Keratinocyte (primary cell): ENCODE results near the gene C10orf71. TPM values are rescaled to one million over a fixed set of nuclear protein-coding genes. Genes with fewer than 3 reads are reported as not detected.

ENCODE experiments used
- DNase-seq: peaks from one replicate; pipeline ENCODE4 v3.0.0-alpha.2; 2011; ENCODE audit warnings: low read depth, missing footprints, low spot score
- FAIRE-seq: peaks from 2 replicates; lab custom pipeline; 2011; peaks lifted over from hg19 to GRCh38; lab: Jason Lieb, UNC
- H2AFZ ChIP-seq: 2 replicates; pipeline ENCODE4 v1.6.0; 2012; ENCODE audit warnings: low read length, control low read depth, inconsistent platforms; ENCODE audit not compliant: control insufficient read depth
- H3K27ac ChIP-seq: 2 replicates; pipeline ENCODE4 v1.5.1; 2011; ENCODE audit warnings: low read length; ENCODE audit not compliant: control insufficient read depth, insufficient read depth
- H3K27me3 ChIP-seq: 3 replicates; pipeline ENCODE4 v1.6.0; 2011; ENCODE audit warnings: low read length; ENCODE audit not compliant: control insufficient read depth, insufficient read depth; ENCODE audit errors: extremely low read depth
- H3K36me3 ChIP-seq, 2 experiments: 2 replicates in 1 of 2; 3 replicates in 1 of 2; pipeline ENCODE4 v1.5.1; 2011; ENCODE audit warnings: low read length in 2 of 2, mild to moderate bottlenecking in 1 of 2; ENCODE audit not compliant: control insufficient read depth in 2 of 2, insufficient read depth in 2 of 2; ENCODE audit errors: extremely low read depth in 1 of 2
- H3K4me1 ChIP-seq: 3 replicates; pipeline ENCODE4 v1.5.1; 2011; ENCODE audit warnings: low read length; ENCODE audit not compliant: control insufficient read depth, insufficient read depth; ENCODE audit errors: extremely low read depth
- H3K4me2 ChIP-seq: 3 replicates; pipeline ENCODE4 v1.6.0; 2011; ENCODE audit warnings: low read depth, low read length; ENCODE audit not compliant: control insufficient read depth, insufficient read depth; ENCODE audit errors: extremely low read depth
- H3K4me3 ChIP-seq, 3 experiments: fragments of 200-600 bp in 1 of 3; sonication (generic) in 1 of 3; 2 replicates in 2 of 3; 3 replicates in 1 of 3; pipeline ENCODE4 v1.5.1; 2011 to 2016; ENCODE audit warnings: low read length in 3 of 3, mild to moderate bottlenecking in 3 of 3, control low read depth in 2 of 3, inconsistent platforms in 1 of 3, low read depth in 1 of 3, mixed read lengths in 1 of 3, mixed run types in 1 of 3, moderate library complexity in 1 of 3; ENCODE audit not compliant: control insufficient read depth in 2 of 3, insufficient read depth in 2 of 3; ENCODE audit errors: extremely low read depth in 1 of 3
- H3K79me2 ChIP-seq: 2 replicates; pipeline ENCODE4 v1.6.0; 2012; ENCODE audit warnings: low read length; ENCODE audit not compliant: control insufficient read depth, insufficient read depth
- H3K9ac ChIP-seq: 3 replicates; pipeline ENCODE4 v1.6.0; 2011; ENCODE audit warnings: low read length; ENCODE audit not compliant: control insufficient read depth, insufficient read depth; ENCODE audit errors: extremely low read depth
- H3K9me1 ChIP-seq: 3 replicates; pipeline ENCODE4 v1.6.0; 2011; ENCODE audit warnings: low read length; ENCODE audit not compliant: control insufficient read depth, insufficient read depth; ENCODE audit errors: extremely low read depth
- H3K9me3 ChIP-seq: 2 replicates; pipeline ENCODE4 v1.5.1; 2012; ENCODE audit warnings: low read depth, low read length; ENCODE audit not compliant: control insufficient read depth
- H4K20me1 ChIP-seq: 3 replicates; pipeline ENCODE4 v1.6.0; 2011; ENCODE audit warnings: low read length; ENCODE audit not compliant: control insufficient read depth, insufficient read depth; ENCODE audit errors: extremely low read depth
- CTCF ChIP-seq, 3 experiments: IDR thresholded peaks in 1 of 3; conservative IDR thresholded peaks in 1 of 3; optimal IDR thresholded peaks in 1 of 3; 2 replicates in 2 of 3; 3 replicates in 1 of 3; pipeline versions ENCODE3 to v1.5.1; 2011; ENCODE audit warnings: low read length in 3 of 3, mild to moderate bottlenecking in 3 of 3, moderate library complexity in 2 of 3, control low read depth in 1 of 3, inconsistent platforms in 1 of 3; ENCODE audit not compliant: insufficient read depth in 2 of 3; ENCODE audit errors: extremely low read depth in 1 of 3
- EZH2 ChIP-seq: IDR thresholded peaks from one replicate; pipeline ENCODE4 v1.6.1; 2012; ENCODE audit warnings: inconsistent platforms, mild to moderate bottlenecking, low read length, moderate library complexity
- dilution Hi-C: fragments of 300-500 bp; cut with MboI; formaldehyde crosslinking; loops from one replicate; pipeline ENCODE4 v1.7.0; 2020; ENCODE audit warnings: low sequenced_read_pairs; ENCODE audit not compliant: extremely low pct_ligation_motif_present
- polyA plus RNA-seq, 5 experiments: library from polyadenylated mRNA; depleted of rRNA in 3 of 5; stranded (reverse) in 3 of 5; stranded (forward) in 1 of 5; unstranded in 1 of 5; fragments of >200 nt; gene quantifications; 1 replicate in 1 of 5; 2 replicates in 3 of 5; 3 replicates in 1 of 5; pipeline versions ENCODE4 v1.2.1 to v1.2.3, GENCODE V29; 2011 to 2012; ENCODE audit warnings: missing spikeins in 2 of 5, low read depth in 1 of 5, low replicate concordance in 1 of 5

C10orf71 gene
- polyA plus RNA-seq, 1 donor (not counting 4 experiments of a cell fraction or from before 2014, with no cell fraction given) = not detected

GRCh38 chr10:49365675-49366415 is 66.9 kb downstream of the C10orf71 start:
- no peak for TF ChIP-seq CTCF (optimal IDR thresholded peaks at IDR 0.05 in 1 of 3, IDR thresholded peaks at IDR 0.05 in 1 of 3, conservative IDR thresholded peaks at IDR 0.05 in 1 of 3; ENCODE audit: extremely low read depth in 1 of 3, insufficient read depth in 2 of 3, low read length in 3 of 3)
- TF ChIP-seq EZH2 = no peak
- FAIRE-seq (no peak), DNase-seq (no peak)
- H3K4me1 ChIP-seq = peaks cover 5% of the 10 kb centered on the region
- no peaks in the 10 kb centered on the region for H3K36me3 ChIP-seq
- H2AFZ ChIP-seq = no peak overlapping the region
- peaks cover 8% of the 10 kb centered on the region for H3K27me3 ChIP-seq
- no peaks in the 10 kb centered on the region for H4K20me1 ChIP-seq
- no peak overlapping the region for H3K9ac ChIP-seq
- H3K9me3 ChIP-seq = no peaks in the 10 kb centered on the region
- H3K79me2 ChIP-seq = no peaks in the 10 kb centered on the region
- no peak overlapping the region for H3K4me3 ChIP-seq
- H3K27ac ChIP-seq = no peak overlapping the region
- H3K4me2 ChIP-seq = no peak overlapping the region
- dilution Hi-C loops = no loop called here
- H3K9me1 ChIP-seq = no peaks in the 10 kb centered on the region

GRCh38 chr10:49366460-49366859 is 67.5 kb downstream of the C10orf71 start:
- Histone ChIP-seq H3K4me1 (peaks cover 2% of the 10 kb centered on the region), H2AFZ (no peak overlapping the region), H4K20me1 (no peaks in the 10 kb centered on the region), H3K9ac (no peak overlapping the region), H3K9me3 (no peaks in the 10 kb centered on the region), H3K36me3 (no peaks in the 10 kb centered on the region), H3K79me2 (no peaks in the 10 kb centered on the region), H3K9me1 (no peaks in the 10 kb centered on the region), H3K4me2 (no peak overlapping the region), H3K27ac (no peak overlapping the region), H3K4me3 (no peak overlapping the region), H3K27me3 (peaks cover 8% of the 10 kb centered on the region)
- TF ChIP-seq CTCF (optimal IDR thresholded peaks at IDR 0.05 in 1 of 3, IDR thresholded peaks at IDR 0.05 in 1 of 3, conservative IDR thresholded peaks at IDR 0.05 in 1 of 3; ENCODE audit: extremely low read depth in 1 of 3, insufficient read depth in 2 of 3, low read length in 3 of 3) (no peak), EZH2 (no peak)
- DNase-seq (no peak), FAIRE-seq (no peak)
- dilution Hi-C loops = no loop called here
